Measurements from ENCODE around the gene SPAG8. TPM values are rescaled to one million over a fixed set of nuclear protein-coding genes. Genes with fewer than 3 reads are reported as not detected.
A peak's percentile ranks its signal among the peaks of the same experiment; 100 is the strongest.

SPAG8 gene
- total RNA-seq, 2 experiments from 2014 or later = 0.81 to 1.3 TPM

DNA sequence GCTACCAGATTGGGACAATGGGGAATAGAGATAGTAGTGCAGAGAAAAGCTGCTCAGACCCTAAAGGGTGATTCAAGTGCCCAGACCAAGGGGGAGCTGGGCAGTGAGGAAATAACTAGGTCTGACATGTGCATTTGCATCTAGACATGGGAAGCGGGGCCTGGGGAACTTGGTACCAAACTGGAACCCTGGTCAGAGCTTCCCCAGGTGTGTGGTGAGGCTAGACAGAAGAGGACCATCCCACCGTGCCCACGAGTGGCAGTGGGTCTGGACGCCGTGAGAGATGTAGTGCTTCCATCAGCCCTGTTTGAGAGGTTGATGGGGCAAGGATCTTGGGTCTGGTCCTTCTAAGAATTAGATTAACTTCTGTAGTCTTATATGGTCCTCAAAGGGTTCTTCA, 24.5 kb upstream of the SPAG8 start:
- Histone ChIP-seq H3K4me3 (ENCODE audit: low read length) (no peak overlapping the region), H3K36me3 (ENCODE audit: insufficient read depth, low read length) (no peaks in the 10 kb centered on the region), H3K27ac (ENCODE audit: low read depth in 1 of 2, low read length in 2 of 2) (no peak overlapping the region), H3K27me3 (ENCODE audit: control insufficient read depth in 1 of 2, insufficient read depth in 2 of 2, low read length in 2 of 2) (no peaks in the 10 kb centered on the region), H3K9me3 (ENCODE audit: control insufficient read depth in 1 of 2, insufficient read depth in 1 of 2, low read length in 2 of 2) (no peaks in the 10 kb centered on the region), H3K4me1 (ENCODE audit: insufficient read depth, low read length) (peaks cover 14% of the 10 kb centered on the region)
- TF ChIP-seq, protein P1, sequence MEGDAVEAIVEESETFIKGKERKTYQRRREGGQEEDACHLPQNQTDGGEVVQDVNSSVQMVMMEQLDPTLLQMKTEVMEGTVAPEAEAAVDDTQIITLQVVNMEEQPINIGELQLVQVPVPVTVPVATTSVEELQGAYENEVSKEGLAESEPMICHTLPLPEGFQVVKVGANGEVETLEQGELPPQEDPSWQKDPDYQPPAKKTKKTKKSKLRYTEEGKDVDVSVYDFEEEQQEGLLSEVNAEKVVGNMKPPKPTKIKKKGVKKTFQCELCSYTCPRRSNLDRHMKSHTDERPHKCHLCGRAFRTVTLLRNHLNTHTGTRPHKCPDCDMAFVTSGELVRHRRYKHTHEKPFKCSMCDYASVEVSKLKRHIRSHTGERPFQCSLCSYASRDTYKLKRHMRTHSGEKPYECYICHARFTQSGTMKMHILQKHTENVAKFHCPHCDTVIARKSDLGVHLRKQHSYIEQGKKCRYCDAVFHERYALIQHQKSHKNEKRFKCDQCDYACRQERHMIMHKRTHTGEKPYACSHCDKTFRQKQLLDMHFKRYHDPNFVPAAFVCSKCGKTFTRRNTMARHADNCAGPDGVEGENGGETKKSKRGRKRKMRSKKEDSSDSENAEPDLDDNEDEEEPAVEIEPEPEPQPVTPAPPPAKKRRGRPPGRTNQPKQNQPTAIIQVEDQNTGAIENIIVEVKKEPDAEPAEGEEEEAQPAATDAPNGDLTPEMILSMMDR (IDR thresholded peaks at IDR 0.05) = no peak
- Mint-ChIP-seq H3K27me3 (no peaks in the 10 kb centered on the region), H3K27ac (no peak overlapping the region), H3K36me3 (ENCODE audit: low read depth) (no peaks in the 10 kb centered on the region), H3K4me1 (ENCODE audit: low read depth) (peaks cover 10% of the 10 kb centered on the region), H3K9me3 (no peaks in the 10 kb centered on the region), H3K4me3 (no peak overlapping the region)
- ChIA-PET POLR2A (no interaction called here), CTCF (interaction anchor here (2.1 kb wide), 1 partner anchor 46 kb away, joined by 9 read pairs; no protein-coding TSS in a partner anchor)
- intact Hi-C loops (cut with DNase I, micrococcal nuclease) = no loop called here
- no peak for ATAC-seq (ENCODE audit: poor library complexity)
- DNase-seq = no peak

DNA sequence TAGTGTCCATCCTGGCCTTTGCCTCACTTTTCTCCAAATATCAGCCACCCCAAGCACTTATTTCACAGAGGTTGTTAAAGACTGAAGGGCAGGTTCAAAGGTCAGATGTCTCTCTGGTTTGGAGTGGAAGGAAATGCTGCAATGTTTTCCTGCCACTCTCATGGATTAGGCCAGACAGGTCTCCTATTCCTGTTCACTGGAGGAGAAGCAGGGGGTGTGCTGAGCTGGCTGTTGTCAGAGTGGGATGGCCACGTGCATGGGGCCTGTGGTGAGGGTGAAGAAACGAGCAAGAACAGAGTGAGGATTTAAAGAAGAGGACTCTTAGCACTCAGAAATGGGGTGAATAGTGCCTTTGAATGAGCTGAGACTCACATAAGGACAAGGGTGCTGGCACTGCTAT, 23.7 kb upstream of the SPAG8 start:
- H3K4me3 ChIP-seq (ENCODE audit: low read length) = no peak overlapping the region
- intact Hi-C loops (cut with DNase I, micrococcal nuclease) = no loop called here
- H3K27ac Mint-ChIP-seq = no peak overlapping the region
- no peak for DNase-seq
- no peak overlapping the region for H3K4me3 Mint-ChIP-seq
- no peaks in the 10 kb centered on the region for H3K9me3 ChIP-seq (ENCODE audit: control insufficient read depth in 1 of 2, insufficient read depth in 1 of 2, low read length in 2 of 2)
- no peaks in the 10 kb centered on the region for H3K27me3 ChIP-seq (ENCODE audit: control insufficient read depth in 1 of 2, insufficient read depth in 2 of 2, low read length in 2 of 2)
- no peak for ATAC-seq (ENCODE audit: poor library complexity)
- TF ChIP-seq, protein P1 (IDR thresholded peaks at IDR 0.05) = no peak
- H3K9me3 Mint-ChIP-seq = no peaks in the 10 kb centered on the region
- no peaks in the 10 kb centered on the region for H3K27me3 Mint-ChIP-seq
- H3K27ac ChIP-seq (ENCODE audit: low read depth in 1 of 2, low read length in 2 of 2) = no peak overlapping the region
- ChIA-PET CTCF (interaction anchor here (0.6 to 2.1 kb wide), 6 partner anchors 10 to 1614 kb away, joined by 3 to 9 read pairs (median 4); no protein-coding TSS in a partner anchor), POLR2A (interaction anchor here (1.2 kb wide), 1 partner anchor 24 kb away, joined by 3 read pairs; the partner anchor contains the start of gene SPAG8)
- no peaks in the 10 kb centered on the region for H3K36me3 Mint-ChIP-seq (ENCODE audit: low read depth)
- H3K4me1 ChIP-seq (ENCODE audit: insufficient read depth, low read length) = peaks cover 14% of the 10 kb centered on the region
- no peaks in the 10 kb centered on the region for H3K36me3 ChIP-seq (ENCODE audit: insufficient read depth, low read length)
- peaks cover 16% of the 10 kb centered on the region for H3K4me1 Mint-ChIP-seq (ENCODE audit: low read depth)

DNA sequence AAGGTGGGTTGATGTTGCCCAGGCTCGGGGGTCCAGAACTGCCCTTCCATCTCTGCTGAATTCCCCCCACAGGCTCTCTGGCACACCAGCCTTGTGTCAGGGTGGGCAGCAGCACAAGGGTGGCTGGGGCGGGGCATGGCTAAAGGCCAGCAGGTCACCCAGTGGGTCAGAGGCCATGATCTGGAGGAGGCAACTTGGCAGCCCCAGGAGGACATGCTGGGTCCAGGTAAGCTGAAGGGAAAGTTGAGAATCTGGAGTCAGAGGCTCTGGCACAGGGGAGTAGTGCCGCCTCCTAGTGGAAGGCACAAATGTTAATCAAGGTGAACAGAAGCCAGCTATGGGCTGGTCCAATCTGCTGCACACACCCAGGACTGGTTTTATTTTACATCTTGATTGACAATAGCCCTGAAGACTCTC, 23.2 kb upstream of the SPAG8 start:
- Histone ChIP-seq H3K4me3 (ENCODE audit: low read length) (no peak overlapping the region), H3K4me1 (ENCODE audit: insufficient read depth, low read length) (peaks cover 14% of the 10 kb centered on the region), H3K27ac (ENCODE audit: low read depth in 1 of 2, low read length in 2 of 2) (no peak overlapping the region), H3K36me3 (ENCODE audit: insufficient read depth, low read length) (no peaks in the 10 kb centered on the region), H3K27me3 (ENCODE audit: control insufficient read depth in 1 of 2, insufficient read depth in 2 of 2, low read length in 2 of 2) (no peaks in the 10 kb centered on the region), H3K9me3 (ENCODE audit: control insufficient read depth in 1 of 2, insufficient read depth in 1 of 2, low read length in 2 of 2) (no peaks in the 10 kb centered on the region)
- H3K4me3 Mint-ChIP-seq = no peak overlapping the region
- DNase-seq = peak in 2 of 14 experiments; percentile 33 to 39
- H3K36me3 Mint-ChIP-seq (ENCODE audit: low read depth) = no peaks in the 10 kb centered on the region
- ChIA-PET POLR2A (interaction anchor here (1.2 kb wide), 1 partner anchor 24 kb away, joined by 3 read pairs; the partner anchor contains the start of gene SPAG8), CTCF (interaction anchor here (0.6 to 2.1 kb wide), 6 partner anchors 9 to 1614 kb away, joined by 3 to 9 read pairs (median 4); no protein-coding TSS in a partner anchor)
- intact Hi-C loops (cut with DNase I, micrococcal nuclease) = no loop called here
- H3K9me3 Mint-ChIP-seq = no peaks in the 10 kb centered on the region
- peak; percentile 48 for ATAC-seq (ENCODE audit: poor library complexity)
- peaks cover 22% of the 10 kb centered on the region for H3K4me1 Mint-ChIP-seq (ENCODE audit: low read depth)
- TF ChIP-seq, protein P1 (IDR thresholded peaks at IDR 0.05) = no peak
- H3K27ac Mint-ChIP-seq = no peak overlapping the region
- H3K27me3 Mint-ChIP-seq = no peaks in the 10 kb centered on the region
